Adrenal gland (tissue), 5 donors: Measurements from ENCODE around the gene MRPS34.

ENCODE experiments used
- POLR2A ChIP-seq, 2 donors: fragments of 450-650 bp; IDR thresholded peaks; one replicate each; pipeline ENCODE4 v1.6.1; 2017; ENCODE audit warnings: antibody characterized with exemption in 2 of 2, mild to moderate bottlenecking in 2 of 2, moderate library complexity in 1 of 2
- TF ChIP-seq, protein P1 (sequence below), 6 experiments: fragments of 450-650 bp in 4 of 6; fragments of 200-600 bp in 2 of 6; sonication (generic) in 1 of 6; IDR thresholded peaks; 1 replicate in 5 of 6; 2 replicates in 1 of 6; pipeline versions ENCODE4 v1.5.1 to v1.8.0; 2016 to 2021; ENCODE audit warnings: antibody characterized with exemption in 6 of 6, mild to moderate bottlenecking in 2 of 6, moderate library complexity in 1 of 6
- donor health status: DM: no; HTN: no; CAD: no.

DNA sequence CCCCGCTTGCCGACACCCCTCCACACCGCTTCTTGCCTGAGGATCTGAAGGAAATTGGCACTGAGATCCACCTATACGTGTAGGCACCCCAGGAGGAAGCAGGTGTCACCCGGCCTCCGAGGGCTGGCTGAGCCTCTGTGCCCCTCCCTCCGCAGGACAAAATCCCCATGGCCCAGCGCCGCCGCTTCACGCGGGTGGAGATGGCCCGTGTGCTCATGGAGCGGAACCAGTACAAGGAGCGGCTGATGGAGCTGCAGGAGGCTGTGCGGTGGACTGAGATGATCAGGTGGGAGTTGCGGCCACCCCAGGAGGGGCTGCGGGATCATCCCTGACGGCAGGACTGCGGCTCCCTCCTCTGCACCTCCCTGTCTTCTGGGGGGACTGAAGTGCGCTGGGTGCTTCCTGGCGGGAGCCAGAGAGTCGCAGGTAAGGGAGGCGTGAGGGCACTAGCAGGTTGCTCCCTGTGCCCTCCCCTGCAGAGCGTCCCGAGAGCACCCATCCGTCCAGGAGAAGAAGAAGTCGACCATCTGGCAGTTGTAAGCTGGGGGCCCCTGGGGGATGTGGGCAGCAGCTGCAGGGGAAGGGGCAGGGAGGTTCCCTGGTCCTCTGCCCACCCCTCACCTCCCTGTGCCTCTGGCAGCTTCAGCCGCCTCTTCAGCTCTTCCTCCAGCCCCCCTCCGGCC, 10.6 kb downstream of the MRPS34 start:
- TF ChIP-seq, protein P1, sequence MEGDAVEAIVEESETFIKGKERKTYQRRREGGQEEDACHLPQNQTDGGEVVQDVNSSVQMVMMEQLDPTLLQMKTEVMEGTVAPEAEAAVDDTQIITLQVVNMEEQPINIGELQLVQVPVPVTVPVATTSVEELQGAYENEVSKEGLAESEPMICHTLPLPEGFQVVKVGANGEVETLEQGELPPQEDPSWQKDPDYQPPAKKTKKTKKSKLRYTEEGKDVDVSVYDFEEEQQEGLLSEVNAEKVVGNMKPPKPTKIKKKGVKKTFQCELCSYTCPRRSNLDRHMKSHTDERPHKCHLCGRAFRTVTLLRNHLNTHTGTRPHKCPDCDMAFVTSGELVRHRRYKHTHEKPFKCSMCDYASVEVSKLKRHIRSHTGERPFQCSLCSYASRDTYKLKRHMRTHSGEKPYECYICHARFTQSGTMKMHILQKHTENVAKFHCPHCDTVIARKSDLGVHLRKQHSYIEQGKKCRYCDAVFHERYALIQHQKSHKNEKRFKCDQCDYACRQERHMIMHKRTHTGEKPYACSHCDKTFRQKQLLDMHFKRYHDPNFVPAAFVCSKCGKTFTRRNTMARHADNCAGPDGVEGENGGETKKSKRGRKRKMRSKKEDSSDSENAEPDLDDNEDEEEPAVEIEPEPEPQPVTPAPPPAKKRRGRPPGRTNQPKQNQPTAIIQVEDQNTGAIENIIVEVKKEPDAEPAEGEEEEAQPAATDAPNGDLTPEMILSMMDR (IDR thresholded peaks at IDR 0.05): no peak
- TF ChIP-seq POLR2A (IDR thresholded peaks at IDR 0.05): no peak
